ENCODE measurements around the gene TRIML2. TPM values are rescaled to one million over a fixed set of nuclear protein-coding genes. Genes with fewer than 3 reads are reported as not detected.

Gene TRIML2
- 32.4 to 48.9 TPM (median 38.8 TPM) in 5 replicates for total RNA-seq (2022; extraction: Qiagen RNA extraction)

GRCh38 chr4:188109157-188109755 is at the start of gene TRIML2:
TSS of gene TRIML2 (minus strand) at chr4:188109603. CDS start at chr4:188105368, 4,235 bp downstream.

GRCh38 chr4:188139141-188139540 is 29.7 kb upstream of the TRIML2 start, which contains the start of gene TRIML1:
TSS of gene TRIML1 (plus strand) at chr4:188139441. CDS start at chr4:188139559, 118 bp downstream.

Other genes starting within 250 kb of the TRIML2 start
- not detected in 5 replicates for gene ZFP42, start 113.8 kb downstream of the TRIML2 start, total RNA-seq (2022; extraction: Qiagen RNA extraction)
- not detected in 5 replicates for gene TRIML1, start 29.8 kb upstream of the TRIML2 start, total RNA-seq (2022; extraction: Qiagen RNA extraction)